ENCODE measurements around the gene SLC7A1.

The SLC7A1 gene

DNA sequence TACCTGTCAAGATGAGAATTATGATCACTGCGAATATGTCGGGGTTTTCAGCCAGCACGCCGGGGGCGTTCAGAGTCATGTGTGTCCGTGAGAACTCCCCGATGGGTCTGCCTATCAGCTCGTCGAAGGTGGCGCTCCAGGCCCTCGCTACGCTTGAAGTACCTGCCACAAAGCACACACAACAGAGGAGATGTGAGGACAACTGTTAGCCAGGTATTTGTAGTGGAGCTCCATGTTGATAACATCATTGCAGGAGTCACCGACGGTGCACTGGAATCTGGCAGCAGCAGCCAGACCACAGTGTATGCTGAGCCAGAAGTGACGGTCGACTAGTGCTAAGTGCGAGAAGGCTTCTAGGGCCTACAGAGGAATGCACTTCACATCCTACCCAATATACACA lies 62.7 kb downstream of the SLC7A1 start:
- no peak for DNase-seq (ENCODE audit: low read depth in 2 of 2, low spot score in 1 of 2)

DNA sequence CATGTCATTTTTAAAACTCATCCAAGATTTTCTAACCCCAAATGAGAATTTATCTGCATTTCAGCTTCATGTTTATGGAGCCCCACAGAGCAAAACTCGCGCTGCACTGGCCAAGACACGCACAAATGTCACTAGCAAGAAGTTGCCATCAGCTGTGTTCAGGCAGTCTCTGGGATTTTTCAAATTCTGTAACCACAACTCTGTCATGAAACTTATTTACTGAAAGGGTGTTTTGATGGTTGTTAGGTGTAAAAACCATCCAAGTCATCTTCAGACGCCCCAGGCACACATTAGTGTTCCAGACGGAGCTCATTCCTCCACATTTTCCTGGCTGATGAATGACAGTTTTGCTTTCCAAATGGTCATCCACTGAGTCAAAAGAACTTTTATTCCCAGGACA lies 63.4 kb downstream of the SLC7A1 start:
- DNase-seq (ENCODE audit: low read depth in 2 of 2, low spot score in 1 of 2), result no peak

- no peak for DNase-seq (ENCODE audit: low read depth in 2 of 2, low spot score in 1 of 2)
These were observed 64.6 kb downstream of the SLC7A1 start for GRCh38 chr13:29530901-29531300.

DNA sequence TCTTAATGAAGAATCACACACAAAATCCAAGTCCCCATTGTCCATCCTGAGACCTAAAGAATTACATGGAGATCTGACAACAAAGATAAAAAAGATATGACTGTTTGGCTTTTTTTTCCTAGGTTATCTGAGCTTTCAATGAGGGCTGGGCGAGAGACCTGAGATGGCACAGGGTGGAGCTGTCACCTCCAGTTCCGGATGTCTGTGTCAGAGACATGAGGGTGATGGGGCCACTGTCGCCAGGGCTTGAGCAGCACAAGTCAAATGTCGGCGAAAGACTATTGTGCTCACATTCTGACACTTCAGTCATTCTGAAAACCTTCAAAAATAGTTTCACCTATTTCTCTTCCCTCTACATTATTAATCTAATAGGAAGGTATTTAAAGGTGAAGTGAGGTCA lies 65.7 kb downstream of the SLC7A1 start:
- no peak for DNase-seq (ENCODE audit: low read depth in 2 of 2, low spot score in 1 of 2)

DNA sequence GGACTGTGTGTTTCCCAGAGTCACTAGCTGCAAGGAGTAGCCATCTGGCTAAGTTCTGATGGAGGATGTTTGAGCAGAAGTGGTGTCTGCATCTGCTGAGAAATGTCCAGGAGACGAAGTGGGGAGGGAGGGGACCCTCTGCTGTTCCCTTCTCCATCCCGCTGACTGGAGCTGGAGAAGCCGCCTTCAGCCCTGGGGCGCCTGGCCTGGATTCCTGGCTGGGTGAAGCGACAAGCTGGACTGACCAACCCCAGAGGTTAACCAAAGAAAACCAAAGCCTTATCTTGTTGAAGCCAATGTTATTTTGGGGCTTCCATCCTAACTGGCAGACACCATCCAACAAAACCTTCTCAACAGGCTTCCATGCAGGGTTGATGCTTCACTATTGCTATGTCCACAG lies 67.6 kb downstream of the SLC7A1 start:
- DNase-seq (ENCODE audit: low read depth in 2 of 2, low spot score in 1 of 2), result no peak

- DNase-seq (ENCODE audit: low read depth in 2 of 2, low spot score in 1 of 2), result no peak
These were observed 68.0 kb downstream of the SLC7A1 start for GRCh38 chr13:29527511-29527910.

- DNase-seq (ENCODE audit: low read depth in 2 of 2, low spot score in 1 of 2), result no peak
These were observed 68.7 kb downstream of the SLC7A1 start for GRCh38 chr13:29526741-29527140.

DNA sequence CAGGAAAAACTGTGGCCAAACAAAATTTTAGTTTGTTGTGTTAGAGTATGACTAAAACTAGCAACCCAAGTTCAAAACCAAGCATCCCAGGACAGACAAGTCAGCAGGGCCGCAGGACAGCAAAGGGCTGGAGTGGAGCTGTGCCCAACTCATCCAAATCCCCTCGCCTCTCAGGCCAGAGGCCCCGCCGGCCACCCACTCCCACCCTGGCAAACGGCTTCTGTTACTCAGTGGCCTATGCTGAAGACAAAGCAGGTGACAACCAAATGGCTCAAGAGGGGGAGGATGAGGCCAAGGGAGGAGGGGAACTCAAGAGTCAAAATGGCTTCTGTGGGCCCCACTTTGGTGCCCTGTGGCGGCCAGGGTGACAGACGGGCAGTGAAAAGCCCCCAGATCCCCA lies 69.7 kb downstream of the SLC7A1 start:
- no peak for DNase-seq (ENCODE audit: low read depth in 2 of 2, low spot score in 1 of 2)

DNA sequence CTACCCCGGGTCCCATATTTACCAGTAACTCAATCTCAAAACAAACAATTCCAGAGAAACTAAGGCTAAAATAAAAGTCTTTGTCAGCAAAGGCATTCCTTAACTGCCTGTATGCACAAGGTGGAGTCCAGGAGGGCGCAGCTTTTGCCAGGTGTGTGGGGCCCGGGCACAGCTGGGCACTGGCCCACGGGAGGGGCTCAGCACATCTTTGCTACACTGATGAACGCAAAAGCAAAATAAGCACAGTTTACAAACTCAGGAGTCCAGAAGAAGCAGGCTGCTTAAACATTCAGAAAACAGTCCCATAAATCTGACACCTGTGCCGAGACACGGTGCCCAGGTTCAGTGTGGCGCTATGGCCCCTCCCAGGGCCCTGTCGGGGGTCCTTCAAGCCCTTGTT lies 70.8 kb downstream of the SLC7A1 start:
- DNase-seq (ENCODE audit: low read depth in 2 of 2, low spot score in 1 of 2), result no peak

- DNase-seq (ENCODE audit: low read depth in 2 of 2, low spot score in 1 of 2), result no peak
These were observed 71.3 kb downstream of the SLC7A1 start for GRCh38 chr13:29524176-29524575.

DNA sequence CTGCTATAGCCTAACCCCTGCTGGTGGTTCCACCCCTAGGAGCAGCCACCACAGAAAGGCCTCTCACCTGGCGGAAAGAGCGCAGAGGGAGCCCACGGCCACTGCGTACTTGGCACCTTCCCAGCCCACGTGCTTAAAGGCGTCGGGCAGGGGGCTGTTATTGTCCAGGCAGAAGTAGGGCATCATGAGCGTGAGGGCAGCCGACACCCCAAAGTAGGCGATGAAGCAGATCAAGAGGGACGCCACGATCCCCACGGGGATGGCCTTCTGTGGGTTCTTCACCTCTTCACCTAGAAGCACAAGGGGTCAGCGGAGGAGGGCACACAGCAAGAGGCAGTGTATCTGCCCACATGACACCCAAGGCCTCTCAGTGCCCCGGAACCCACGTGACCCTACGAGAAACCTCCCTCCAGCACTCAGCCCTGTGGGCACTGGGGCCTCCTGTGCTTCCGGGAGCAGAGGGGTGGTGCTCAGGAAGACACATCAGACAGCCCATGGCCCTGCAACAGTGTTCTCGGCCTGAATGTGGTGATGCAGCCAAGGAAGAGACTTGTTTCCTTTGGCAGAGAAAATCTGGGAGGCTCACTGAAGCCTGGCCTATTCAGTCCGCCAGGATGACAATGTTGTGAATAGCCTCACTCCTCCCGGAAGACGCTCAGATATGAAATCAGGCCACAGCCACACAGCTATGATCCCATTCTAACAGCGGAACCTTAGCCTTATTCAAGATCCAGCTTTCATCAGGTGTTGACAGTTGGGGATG lies 72.1 kb downstream of the SLC7A1 start:
- no peak for DNase-seq (ENCODE audit: low read depth in 2 of 2, low spot score in 1 of 2)

GRCh38 chr13:29522044-29522685 lies 73.3 kb downstream of the SLC7A1 start:
- no peak for DNase-seq (ENCODE audit: low read depth in 2 of 2, low spot score in 1 of 2)

DNA sequence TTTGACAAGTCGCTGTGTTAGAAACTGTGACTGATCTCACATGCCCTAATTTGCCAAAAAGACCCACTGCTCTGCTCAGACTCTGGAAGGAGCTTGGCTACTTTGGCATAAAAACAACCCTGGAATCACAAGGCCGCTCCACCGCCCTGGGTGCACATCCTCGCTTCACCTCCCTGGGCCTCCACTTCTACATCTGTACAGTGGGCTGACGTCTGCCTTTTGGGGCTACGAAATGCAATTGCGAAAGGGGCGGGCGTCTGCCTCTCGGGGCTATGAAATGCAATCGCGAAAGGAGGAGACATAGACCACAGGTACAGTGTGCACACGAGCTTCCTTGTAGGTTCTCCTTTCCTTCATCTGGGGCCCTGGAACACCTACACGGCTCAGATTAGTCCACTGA lies 74.2 kb downstream of the SLC7A1 start:
- DNase-seq (ENCODE audit: low read depth in 2 of 2, low spot score in 1 of 2), result no peak

DNA sequence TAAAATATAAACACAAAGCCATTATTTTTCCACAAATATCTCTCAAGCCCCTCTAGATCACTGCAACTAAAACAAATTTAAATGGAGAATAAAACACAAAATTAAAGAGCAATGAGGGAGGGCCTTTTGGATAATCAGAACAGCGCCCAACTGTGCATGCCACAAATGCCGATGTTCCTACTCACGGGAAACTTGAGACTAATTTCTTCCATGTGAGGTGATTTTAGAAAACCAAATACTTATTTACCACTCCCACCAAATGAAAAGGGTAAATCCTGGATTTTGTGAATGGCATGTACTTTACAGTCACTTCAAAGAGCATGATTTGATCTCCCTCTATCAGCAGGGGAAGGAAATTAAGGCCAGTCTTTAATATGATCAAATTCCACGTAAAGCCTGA lies 74.8 kb downstream of the SLC7A1 start:
- DNase-seq (ENCODE audit: low read depth in 2 of 2, low spot score in 1 of 2), result no peak

DNA sequence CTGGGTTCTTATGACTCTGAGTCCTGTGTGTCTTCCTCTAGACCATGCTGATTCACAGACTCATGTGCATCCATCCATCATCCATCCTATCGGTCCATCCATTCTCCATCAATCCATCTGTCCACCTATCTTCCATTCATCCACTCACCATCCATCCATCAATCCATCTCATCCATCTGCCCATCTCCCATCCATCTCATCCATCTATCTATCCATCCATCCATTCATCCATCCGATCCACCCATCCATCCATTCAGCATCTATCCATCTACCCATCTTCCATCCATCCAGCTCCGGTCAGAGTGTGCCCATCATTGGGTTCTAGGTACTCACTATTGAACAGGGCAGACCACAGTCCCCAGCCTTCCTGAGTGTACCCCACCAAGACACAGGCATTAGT lies 75.6 kb downstream of the SLC7A1 start:
- no peak for DNase-seq (ENCODE audit: low read depth in 2 of 2, low spot score in 1 of 2)

- DNase-seq (ENCODE audit: low read depth in 2 of 2, low spot score in 1 of 2), result no peak
These were observed 78.6 kb downstream of the SLC7A1 start for GRCh38 chr13:29516880-29517279.

DNA sequence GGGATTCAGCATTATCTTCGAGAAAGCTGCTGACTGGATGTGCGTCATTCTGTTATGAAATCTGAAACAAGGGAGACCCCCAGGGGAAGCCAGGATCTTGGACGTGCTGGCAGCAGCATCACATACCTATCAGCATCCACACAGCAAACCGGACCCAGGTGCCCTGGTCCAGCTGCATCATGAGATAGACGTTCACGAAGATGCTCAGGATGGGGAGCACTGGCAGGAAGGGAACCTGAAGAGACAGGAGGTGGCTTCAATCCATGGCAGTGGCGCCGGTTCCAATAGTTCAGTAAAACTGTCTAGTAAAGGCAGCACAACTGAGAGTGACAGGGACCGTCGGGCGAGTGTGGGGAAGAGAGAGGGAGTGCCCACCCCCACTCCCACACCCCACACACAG lies 79.5 kb downstream of the SLC7A1 start:
- DNase-seq (ENCODE audit: low read depth in 2 of 2, low spot score in 1 of 2), result no peak

DNA sequence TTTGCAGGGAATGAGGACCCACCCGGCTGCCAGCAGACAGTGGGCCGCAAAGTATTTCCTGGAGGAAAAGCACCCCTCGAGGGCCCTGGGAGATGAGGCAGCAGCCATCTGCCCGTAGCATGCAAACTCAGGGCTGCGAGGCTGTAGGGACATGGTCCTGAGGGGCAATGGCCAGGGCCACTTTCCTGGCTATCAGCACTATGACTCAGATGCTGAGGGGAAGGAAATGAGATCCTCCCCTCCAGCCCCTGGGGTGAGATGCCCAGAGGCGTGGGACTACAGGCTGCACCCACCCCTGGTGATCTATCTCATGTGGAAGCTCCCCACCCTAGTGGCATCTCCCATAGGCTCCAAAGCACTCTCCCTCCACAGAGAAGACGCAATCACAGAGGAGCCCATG lies 80.1 kb downstream of the SLC7A1 start:
- DNase-seq (ENCODE audit: low read depth in 2 of 2, low spot score in 1 of 2), result no peak

DNA sequence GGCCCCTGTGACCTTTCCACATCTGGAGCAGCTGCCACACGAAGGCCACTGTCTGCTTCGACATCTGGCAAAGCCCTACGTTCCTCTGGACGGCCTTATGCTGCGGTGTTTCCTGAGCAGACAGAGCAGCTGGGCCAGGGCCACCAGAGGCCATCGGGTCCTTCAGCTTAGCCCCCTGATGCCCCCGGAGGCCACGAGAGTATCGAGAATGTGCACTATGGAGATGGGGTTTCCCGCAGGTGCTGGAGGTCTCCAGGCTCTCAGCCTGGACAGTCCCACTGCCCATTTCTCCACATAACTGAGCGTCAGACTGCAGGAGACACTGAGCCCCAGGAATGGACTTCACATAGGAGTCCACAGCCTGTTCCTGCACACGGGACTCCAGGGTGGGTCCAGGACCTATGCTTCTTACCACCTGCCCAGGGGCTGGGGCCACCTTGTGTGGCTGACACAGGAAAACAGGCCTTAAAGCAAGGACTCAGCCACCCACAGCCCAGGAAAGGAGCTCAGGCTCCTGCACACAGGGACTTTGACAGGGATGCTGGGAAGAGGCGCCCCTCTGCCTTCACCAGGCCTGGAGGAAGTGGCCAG lies 80.7 kb downstream of the SLC7A1 start:
- no peak for DNase-seq (ENCODE audit: low read depth in 2 of 2, low spot score in 1 of 2)

- no peak for DNase-seq (ENCODE audit: low read depth in 2 of 2, low spot score in 1 of 2)
These were observed 81.3 kb downstream of the SLC7A1 start for GRCh38 chr13:29513981-29514719.

GRCh38 chr13:29513002-29513980 lies 82.2 kb downstream of the SLC7A1 start:
- no peak for DNase-seq (ENCODE audit: low read depth in 2 of 2, low spot score in 1 of 2)

All from stimulated activated CD8-positive, alpha-beta memory T cell treated with anti-CD3 and anti-CD28 coated beads, Interleukin-4, amount 100 ng/mL, for 4 hours (primary cell).